C4-2B (cell line): ENCODE data around the gene GATA2.

ENCODE experiments used
- ZFX ChIP-seq: fragments of 450-650 bp; IDR thresholded peaks from 2 replicates; pipeline ENCODE4 v1.6.1; 2017
- TF ChIP-seq, protein P1 (sequence below): fragments of 450-650 bp; conservative IDR thresholded peaks from 2 replicates; pipeline ENCODE4 v1.5.1; 2017; ENCODE audit warnings: mild to moderate bottlenecking

DNA sequence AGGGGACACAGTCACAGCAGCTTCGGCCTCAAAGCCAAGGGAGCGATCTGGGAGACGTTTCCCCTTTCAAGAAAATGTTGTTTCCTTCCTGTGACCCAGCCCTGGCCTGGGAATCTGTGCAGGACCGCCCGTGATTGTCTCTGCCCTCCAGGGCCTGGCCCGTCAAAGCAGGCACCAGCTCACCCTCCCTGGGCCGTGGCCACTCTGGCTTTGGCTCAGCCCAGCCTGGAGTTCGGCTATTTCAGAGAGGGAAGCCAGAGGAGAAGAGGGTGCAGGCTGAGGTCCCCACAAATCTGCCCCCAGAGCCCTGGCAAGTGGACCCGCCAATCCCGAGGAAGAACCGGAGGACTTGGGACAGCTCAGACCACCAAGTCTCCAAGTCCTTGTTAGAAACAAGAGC, 12.7 kb downstream of the GATA2 start:
- TF ChIP-seq, protein P1, sequence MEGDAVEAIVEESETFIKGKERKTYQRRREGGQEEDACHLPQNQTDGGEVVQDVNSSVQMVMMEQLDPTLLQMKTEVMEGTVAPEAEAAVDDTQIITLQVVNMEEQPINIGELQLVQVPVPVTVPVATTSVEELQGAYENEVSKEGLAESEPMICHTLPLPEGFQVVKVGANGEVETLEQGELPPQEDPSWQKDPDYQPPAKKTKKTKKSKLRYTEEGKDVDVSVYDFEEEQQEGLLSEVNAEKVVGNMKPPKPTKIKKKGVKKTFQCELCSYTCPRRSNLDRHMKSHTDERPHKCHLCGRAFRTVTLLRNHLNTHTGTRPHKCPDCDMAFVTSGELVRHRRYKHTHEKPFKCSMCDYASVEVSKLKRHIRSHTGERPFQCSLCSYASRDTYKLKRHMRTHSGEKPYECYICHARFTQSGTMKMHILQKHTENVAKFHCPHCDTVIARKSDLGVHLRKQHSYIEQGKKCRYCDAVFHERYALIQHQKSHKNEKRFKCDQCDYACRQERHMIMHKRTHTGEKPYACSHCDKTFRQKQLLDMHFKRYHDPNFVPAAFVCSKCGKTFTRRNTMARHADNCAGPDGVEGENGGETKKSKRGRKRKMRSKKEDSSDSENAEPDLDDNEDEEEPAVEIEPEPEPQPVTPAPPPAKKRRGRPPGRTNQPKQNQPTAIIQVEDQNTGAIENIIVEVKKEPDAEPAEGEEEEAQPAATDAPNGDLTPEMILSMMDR = no peak
- no peak for TF ChIP-seq ZFX
